ENCODE data around the gene PLSCR1.
"Not testable (repeated sequence)": the region's sequence is repeated elsewhere in the genome, so short reads cannot be mapped to it uniquely, and the experiment has no call there.

The PLSCR1 gene

DNA sequence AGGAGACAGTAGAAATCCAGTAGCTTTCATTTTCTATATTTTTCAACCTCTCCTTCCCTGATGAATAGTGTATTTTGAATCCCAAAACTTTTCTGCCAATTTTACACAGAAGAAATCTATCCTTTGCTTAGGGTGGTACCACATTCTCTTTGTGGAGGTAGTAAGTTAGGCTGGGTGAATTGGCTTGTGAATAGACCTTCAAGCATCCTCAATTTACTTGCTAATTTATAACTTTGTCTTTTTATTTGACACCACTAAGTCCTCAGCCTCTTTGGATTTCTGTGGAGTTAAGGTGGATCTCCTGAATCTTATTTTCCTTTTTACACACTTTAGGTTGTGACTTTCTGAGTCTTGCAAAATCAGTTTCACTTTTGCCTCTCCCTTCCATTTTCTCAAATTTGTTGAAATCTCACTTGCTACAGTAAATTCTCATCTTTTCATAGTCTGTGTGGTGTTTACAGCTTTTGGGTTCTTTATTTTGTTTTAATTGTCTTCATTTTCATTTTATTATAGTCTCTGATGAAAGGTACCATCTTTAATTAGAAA, 5.7 kb upstream of the PLSCR1 start:
- no peak for DNase-seq

DNA sequence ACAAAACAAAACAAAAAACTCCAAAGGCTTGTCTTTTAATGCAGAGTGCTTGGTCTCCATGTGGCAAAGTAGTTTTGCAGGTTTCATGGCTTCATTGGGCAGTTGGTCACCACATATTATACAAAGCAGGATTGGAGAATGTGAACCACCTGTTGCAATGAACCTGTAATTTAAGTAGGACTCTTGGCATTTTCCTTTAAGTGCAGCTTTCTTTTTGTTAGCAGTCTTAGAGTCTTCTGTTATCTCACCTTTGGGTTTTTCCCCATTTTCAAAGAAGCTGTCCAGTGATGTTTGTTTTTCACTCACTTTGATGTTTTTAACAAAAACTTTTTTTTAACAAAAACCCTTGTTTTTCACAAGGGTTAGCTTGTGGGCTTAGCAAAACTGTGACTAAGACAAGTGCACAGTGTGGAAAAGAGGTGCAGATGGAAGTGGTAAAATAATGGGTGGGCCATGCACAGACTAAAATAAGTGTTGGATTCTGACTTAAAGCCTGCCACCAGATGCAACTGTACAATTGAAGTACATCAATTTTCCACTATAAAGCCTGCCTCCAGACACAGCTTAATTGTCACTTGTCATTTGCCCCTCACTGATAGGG, 2.9 kb upstream of the PLSCR1 start:
- DNase-seq = no peak

DNA sequence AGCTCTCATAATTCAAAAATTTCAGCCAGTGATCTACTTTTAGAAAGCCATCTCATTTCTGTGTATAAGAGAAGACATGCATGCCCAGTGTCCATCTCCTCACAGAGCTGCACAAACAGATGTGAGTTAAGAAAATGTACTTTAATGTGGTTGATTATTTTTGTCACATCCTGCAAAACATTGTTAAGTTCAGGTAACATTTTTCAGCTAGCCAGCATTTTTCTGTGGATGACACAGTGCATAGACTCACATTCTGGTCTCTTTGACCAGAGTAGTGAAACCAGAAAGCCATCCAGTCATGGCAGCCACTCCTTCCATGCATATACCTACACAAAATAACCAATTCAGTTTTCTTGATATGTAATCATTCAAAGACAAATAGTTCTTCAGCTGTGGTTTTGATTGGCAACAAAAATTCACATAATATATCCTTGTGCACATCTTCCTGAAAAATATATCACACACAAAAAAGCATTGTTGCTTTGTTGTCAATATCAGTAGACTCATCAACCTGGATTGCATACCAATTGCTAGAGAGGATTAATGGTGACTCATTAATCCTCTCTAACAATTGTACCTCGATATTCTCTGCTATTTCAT, 2.1 kb upstream of the PLSCR1 start:
- no peak for DNase-seq

DNA sequence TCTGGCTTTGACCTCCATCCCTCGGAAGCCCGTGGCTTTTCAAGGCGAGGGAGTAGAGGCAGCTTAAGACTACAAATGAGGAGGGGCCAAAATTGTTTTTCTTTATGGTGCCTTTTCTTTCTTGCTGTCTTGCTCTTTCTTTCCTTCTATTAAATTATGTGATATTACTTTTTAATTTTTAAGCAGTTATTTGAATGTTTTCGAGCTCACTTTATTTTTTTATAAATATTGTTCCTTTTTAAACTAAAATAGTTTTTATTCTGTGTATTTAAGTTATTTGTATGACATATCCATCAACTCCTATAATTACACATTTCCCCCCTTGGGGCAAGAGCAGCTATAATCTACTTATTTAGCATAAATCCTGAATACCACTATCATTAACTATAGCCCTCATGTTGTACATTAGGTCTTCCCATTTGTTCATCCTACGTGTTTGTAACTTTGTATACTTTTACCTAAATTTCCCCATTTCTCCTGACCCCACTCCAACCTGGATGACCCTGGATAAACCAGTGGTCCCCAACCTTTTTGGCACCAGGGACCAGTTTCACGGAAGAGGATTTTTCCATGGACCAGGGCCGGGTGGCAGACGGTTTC, 622 bp upstream of the PLSCR1 start:
- DNase-seq = no peak

DNA sequence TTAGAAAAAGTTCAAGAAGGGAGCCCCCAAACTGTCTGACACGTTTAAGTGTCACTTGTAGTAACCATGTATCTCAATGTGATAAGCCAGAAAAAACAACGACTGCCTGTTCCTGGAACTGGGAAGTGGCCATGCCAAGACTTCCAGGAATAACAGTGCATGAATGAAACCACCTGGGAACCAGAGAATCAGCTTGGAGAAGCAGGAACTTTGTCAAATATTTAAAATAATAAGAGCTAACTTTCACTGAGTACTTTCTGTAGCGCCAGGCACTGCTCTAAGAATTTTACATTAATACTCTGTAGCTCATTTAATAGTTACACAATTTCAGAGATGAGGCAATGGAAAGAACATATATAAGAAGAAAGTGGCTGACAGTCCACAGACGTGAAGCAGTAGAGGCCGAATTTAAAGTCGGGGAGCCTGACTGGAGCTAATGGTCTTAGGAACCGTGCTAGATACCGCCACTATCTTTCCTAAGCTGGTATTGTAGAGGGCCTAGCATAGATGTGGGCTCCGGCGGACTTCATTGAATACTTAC, 876 bp downstream of the PLSCR1 start:
- peak in 2 of 51 donors; percentile 7 to 12 for DNase-seq

DNA sequence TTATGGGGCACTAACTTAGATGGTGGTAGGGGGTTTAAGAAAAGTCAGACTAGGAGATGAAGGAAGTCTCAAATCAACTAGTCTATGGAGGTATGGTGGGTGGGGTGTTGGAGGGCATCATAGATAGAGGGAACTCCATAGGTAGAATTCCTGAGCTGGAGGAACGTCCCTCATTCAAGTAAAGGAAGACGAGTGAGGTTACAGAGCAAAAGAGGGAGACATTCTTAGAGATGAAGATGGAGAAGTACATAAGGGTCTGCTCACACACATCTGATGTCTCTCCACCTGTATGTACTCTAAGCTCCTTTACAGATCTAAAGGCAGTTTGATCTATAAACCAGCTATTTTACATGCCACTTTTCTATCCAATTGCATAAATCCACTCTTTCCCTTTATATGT, 1.4 kb downstream of the PLSCR1 start:
- no peak for DNase-seq

DNA sequence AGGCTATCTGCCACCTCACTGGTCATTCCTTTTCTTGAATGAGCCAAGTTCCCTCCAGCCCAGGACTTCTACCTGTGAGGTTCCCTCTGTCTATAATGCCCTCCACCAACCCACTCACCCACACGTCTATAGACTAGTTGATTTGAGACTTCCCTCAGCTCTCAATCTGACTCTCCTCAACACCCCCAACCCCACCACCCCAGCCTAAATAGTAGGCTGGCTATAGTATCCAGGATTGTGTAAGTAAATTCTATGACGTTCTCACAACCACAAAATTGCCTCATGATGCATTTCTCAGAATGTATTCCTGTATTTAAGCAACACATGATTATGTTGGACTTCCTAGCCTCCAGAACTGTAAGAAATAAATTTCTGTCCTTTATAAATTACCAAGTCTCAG, 2.2 kb downstream of the PLSCR1 start:
- DNase-seq = peak in 3 of 51 donors; percentile 5 to 8 (median 6)

DNA sequence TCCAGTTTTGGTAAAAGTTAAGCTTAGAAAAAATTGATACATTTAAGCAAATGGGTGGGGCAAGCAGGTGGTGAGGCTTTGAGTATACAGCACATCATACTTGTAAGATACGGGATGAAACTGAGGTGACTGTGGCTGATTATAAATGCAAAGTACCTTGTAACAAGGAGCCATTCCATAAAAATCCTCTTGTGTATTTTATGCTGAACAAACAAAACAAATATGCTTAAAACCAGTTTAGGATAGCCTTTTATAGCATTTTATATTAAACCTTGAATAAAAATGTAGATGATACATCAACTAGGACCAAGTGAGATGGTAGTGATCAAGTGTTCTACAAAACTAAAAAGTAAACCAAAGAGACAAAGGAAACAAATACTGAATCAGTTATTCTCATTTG, 3.4 kb downstream of the PLSCR1 start:
- no peak for DNase-seq

DNA sequence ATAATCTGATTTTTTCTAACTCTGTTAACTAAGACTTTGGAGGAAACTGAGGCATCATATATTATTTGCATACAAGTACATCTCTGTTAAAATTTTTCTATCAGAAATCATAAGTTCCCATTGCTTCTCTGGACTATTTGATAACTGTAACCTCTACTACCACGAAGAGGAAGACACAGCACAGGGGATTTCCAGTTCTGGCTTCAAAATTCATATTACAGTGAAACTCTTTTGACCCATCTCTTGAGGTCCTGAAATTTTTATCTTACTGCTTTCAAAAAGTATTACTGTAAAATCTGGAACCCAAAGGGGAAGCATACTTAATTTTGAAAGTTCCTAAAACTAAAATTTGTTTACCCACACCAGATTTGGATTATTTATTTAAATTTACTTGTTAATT, 4.2 kb downstream of the PLSCR1 start:
- no peak for DNase-seq

DNA sequence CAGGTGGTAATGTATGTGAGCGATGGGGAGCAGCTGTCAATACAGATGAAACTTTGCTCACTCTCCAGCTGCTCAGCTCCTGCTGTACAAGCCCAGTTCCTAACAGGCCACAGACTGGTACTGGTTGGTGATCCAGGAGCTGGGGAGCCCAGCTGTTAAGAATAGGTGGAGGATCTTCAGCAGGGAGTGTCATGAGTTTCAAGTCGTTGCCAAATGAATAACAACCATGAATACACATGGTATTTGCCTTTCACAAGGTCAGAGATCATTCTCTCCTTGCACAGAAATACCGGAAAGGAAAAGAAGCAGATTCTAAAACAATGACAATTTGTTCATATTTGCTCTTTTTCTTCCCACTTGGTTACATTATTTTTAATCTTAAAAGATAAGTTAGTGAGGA, 5.1 kb downstream of the PLSCR1 start:
- DNase-seq = no peak

DNA sequence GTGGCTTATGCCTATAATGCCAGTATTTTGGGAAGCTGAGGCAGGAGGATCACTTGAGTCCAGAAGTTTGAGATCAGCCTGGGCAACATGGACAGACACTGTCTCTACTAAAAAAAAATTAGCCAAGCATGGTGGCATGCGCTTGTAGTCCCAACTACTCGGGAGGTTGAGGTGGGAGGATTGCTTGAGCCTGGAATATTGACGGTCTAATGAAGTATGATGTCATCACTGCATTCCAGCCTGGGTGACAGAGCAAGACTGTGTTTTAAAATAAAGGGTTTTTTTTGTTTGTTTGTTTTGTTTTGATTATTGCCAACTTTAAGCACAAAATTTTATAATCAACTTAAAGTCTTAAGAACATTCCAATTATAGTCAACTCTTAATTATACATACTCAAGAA, 6.8 kb downstream of the PLSCR1 start:
- no peak for DNase-seq

DNA sequence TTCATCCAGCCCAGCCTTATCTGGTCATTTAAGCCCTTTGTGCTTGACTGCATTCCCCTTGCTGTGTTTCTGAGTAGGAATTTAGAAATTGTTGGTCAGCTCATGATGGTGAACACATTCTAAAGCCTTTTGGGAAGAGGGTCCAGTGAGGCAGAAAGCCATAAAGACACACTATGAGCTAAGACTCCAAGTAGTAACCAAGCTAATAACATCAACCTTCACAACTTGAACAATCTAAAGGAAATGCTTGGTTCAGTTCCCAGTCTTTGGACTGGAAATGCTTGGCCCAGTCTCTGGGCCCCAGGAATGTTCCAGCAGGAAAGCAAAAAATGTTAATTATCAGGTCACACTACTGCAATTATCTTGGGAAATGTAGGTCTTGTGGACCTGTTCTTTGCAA, 7.7 kb downstream of the PLSCR1 start:
- DNase-seq = peak in 3 of 51 donors; percentile 1 to 13 (median 7)

DNA sequence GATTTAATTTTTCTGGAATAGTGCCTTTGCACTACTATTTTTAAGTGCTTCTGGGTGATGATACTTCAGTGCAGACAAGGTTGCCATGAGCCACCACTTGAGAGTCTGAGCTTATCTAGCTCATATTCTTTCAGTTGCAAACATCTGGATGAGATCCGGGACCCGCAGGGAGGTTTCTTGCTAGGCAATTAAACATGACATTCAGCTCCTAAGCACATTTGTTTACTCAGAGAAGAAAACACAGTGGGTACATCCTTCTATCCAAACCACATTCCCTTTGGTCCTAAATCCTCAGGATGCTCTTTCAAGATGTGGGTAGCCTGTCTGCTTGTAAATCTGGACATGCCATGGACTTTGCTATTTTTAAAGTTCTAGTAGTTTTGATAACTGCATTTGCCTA, 12.0 kb downstream of the PLSCR1 start:
- no peak for DNase-seq

DNA sequence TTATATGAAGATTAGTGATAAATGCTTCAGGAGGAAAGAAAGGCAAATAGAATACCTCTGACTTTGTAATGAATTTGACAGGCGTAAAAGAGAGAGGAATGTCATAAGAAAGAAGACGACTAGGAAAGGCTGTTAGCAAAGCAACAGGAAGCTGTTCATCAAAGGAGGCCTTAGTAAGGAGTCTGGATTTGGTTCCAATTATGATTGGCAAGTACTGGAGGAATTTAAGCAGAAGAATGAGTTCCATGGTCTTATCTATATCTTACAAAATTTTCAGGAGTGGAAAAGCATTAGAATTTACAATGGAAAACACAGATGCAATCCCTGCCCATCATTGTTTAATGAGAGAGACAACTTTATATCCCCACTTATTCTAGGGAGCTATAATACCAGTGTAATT, 13.8 kb downstream of the PLSCR1 start:
- DNase-seq = no peak

DNA sequence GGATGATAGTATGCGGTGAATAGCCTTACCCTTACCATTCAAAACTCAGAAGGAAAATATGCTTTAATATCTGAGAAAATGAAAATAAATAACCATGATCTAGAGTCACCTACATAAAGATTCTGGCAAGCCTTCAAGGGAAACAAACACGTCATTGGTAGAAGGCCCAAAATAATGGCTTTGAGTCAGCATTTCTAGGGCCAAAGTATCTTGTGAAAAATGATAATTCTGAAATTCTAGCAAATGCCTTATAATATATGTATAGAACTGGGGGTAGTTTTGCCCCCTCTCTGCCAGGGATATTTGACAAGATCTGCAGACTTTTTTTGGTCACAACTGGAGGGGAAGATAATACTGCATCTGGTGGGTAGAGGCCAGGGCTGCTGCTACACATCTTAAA, 15.4 kb downstream of the PLSCR1 start:
- no peak for DNase-seq

DNA sequence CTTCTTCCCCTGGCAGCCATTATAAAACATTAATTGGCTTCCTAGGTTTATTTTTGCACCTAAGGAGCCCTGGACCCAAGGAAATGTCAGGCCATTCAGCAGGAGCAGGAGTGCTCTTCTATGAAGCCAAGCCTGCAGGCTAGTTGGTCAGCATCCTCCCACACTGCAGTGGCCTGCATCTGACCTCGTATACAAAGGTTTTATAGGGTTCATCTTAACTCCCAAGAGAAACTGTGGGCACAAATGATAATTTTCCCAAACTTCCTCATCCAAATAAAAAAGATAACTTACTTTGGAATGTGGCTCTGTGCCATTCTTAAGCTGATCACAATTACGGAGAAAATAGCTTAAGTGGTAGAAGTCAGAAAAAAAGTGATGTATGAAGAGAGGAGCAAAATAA, 19.4 kb downstream of the PLSCR1 start:
- no peak for DNase-seq

DNA sequence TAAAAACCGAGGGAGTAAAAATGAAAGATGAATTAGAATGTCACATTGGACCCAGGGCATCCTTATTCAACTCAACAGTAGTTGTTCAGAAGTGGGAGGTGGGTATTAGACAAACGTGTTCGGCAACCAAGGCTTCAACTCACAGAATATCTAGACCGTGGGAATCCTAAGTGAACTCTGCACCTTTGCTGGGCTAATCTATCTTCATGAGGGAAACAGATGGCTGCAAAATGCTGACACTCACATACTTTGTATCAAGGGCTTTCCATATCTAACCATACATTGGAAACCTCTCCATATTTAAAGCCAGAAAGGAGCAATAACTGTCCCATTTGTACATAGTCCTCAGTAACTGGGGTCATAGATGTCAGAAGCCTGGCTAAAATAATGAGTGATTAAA, 20.9 kb downstream of the PLSCR1 start:
- DNase-seq = no peak

DNA sequence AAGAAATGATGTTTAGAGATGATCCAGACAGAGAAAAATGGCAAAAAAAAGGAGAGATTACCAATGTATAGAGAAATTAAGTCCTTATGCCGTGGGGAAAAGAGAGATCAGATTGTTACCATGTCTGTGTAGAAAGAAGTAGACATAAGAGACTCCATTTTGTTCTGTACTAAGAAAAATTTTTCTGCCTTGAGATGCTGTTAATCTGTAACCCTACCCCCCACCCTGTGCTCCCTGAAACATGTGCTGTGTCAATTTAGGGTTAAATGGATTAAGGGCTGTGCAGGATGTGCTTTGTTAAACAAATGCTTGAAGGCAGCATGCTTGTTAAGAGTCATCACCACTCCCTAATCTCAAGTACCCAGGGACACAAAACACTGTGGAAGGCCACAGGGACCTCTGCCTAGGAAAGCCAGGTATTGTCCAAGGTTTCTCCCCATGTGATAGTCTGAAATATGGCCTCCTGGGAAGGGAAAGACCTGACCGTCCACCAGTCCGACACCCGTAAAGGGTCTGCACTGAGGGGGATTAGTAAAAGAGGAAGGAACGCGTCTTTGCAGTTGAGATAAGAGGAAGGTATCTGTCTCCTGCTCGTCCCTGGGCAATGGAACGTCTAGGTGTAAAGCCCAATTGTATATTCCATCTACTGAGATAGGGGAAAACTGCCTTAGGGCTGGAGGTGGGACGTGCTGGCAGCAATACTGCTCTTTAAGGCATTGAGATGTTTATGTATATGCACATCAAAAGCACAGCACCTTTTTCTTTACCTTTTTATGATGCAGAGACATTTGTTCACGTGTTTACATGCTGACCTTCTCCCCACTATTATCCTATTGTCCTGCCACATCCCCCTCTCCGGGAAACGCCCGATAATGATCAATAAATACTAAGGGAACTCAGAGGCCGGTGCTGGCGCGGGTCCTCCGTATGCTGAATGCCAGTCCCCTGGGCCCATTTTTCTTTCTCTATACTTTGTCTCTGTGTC, 21.9 kb downstream of the PLSCR1 start:
- not testable (repeated sequence) for DNase-seq

DNA sequence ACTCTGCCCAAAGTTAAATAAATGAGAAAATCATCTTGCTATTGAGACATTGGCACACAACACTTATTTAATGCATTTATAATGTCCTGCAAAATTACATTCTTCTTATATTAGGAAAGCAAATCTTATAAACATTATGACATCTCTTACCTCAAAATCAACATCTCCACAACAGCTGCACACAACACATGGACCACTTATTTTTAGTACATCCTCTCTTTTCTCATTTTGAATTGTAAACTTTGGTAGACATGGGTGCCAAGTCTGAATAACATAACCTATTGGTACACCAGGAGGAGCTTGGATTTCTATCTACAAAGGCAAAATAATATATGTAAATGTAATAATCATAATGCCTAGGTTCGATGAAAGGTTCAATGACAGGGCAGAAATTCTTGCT, 23.0 kb downstream of the PLSCR1 start:
- no peak for DNase-seq

DNA sequence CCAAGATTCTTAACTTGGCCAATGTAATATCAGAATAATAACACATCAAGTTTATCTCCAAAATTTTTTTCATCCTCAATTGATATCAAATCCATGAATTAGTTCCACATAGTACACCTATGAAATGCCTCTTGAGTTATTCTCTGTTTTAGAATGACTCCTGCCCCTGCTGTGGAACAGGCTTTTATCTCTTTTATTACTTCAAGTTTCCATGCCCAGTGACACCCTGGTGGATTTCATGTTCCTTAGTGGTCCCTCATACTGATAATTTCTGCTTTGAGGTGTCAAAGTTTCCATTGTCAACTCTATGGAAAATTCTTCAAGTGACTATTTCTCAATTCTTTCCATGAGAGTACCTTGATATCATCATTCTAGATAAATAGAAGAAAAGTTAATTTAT, 24.6 kb downstream of the PLSCR1 start:
- no peak for DNase-seq

DNA sequence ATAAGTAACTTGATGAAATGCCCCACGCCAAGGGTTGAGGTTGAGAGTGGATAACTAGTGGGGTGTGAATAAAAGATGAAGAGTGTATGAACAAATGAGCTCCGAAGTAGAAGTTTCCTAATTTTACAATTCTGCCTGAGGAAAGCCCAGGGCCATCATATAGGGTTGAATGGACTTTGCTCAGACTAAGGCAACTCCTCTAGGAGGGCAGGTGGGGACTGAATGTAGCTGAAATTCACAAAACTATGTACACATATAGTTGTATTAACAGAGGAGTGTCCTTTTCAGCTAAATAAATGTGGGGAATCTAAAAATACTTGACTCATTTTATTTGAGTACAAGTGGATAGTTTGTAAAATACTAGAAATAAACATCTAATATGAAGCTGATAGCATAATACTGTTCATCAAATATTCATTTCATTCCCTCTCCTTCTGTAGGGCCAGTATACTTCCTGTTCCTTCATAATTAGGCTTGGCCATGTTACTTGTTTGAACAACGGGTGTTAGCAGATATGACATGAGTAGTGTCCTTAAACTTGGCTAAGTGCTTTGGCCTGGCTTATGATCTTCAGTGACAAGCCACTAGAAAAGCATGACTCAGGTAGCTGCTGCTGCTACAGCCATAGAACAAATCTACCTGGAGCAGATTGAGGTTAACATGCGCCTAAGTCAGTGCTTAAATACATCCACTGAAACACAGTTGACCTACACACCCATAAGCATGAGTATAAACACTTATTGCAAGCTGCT, 26.5 kb downstream of the PLSCR1 start:
- no peak for DNase-seq
